ENCODE data around the gene ATM. TPM values are rescaled to one million over a fixed set of nuclear protein-coding genes. Genes with fewer than 3 reads are reported as not detected.
"Not testable (repeated sequence)": the region's sequence is repeated elsewhere in the genome, so short reads cannot be mapped to it uniquely, and the experiment has no call there.

Gene ATM
- total and polyA plus RNA-seq, 4 donors: 18.3 to 123 (median 43.8) TPM

- H3K27ac ChIP-seq (ENCODE audit: low read depth in 1 of 2, low read length in 2 of 2); DNase-seq; H3K9me3 ChIP-seq (ENCODE audit: control insufficient read depth, low read length); intact Hi-C loops (cut with DNase I); H3K36me3 ChIP-seq (ENCODE audit: control insufficient read depth in 1 of 2, insufficient read depth in 2 of 2, low read length in 1 of 2); H3K27me3 ChIP-seq (ENCODE audit: control insufficient read depth in 1 of 2, insufficient read depth in 2 of 2, low read length in 1 of 2); H3K4me3 ChIP-seq (ENCODE audit: low read length in 2 of 2); ATAC-seq (ENCODE audit: low FRiP score); H3K4me1 ChIP-seq (ENCODE audit: control insufficient read depth in 1 of 2, insufficient read depth in 2 of 2, low read length in 2 of 2): not testable (repeated sequence)
Observed at GRCh38 chr11:108289066-108289465, 66.2 kb downstream of the ATM start.

GRCh38 chr11:108289699-108290098 lies 66.8 kb downstream of the ATM start:
- intact Hi-C loops (cut with DNase I): no loop called here
- no peaks in the 10 kb centered on the region for H3K9me3 ChIP-seq (ENCODE audit: control insufficient read depth, low read length)
- H3K4me1 ChIP-seq (ENCODE audit: control insufficient read depth in 1 of 2, insufficient read depth in 2 of 2, low read length in 2 of 2): no peaks in the 10 kb centered on the region
- no peaks in the 10 kb centered on the region for H3K36me3 ChIP-seq (ENCODE audit: control insufficient read depth in 1 of 2, insufficient read depth in 2 of 2, low read length in 1 of 2)
- no peak overlapping the region for H3K4me3 ChIP-seq (ENCODE audit: low read length in 2 of 2)
- H3K27me3 ChIP-seq (ENCODE audit: control insufficient read depth in 1 of 2, insufficient read depth in 2 of 2, low read length in 1 of 2): no peaks in the 10 kb centered on the region
- 73 to 80% methylated on average over 6 of the region's 6 CpGs for WGBS, 2 donors
- DNase-seq (no peak), ATAC-seq (ENCODE audit: low FRiP score) (no peak)
- no peak overlapping the region for H3K27ac ChIP-seq (ENCODE audit: low read depth in 1 of 2, low read length in 2 of 2)

GRCh38 chr11:108293229-108293628 lies 70.4 kb downstream of the ATM start:
- WGBS, 2 donors: 89 to 90% methylated on average over 3 of the region's 3 CpGs
- H3K4me3 ChIP-seq (ENCODE audit: low read length in 2 of 2): no peak overlapping the region
- no peaks in the 10 kb centered on the region for H3K27me3 ChIP-seq (ENCODE audit: control insufficient read depth in 1 of 2, insufficient read depth in 2 of 2, low read length in 1 of 2)
- DNase-seq: no peak
- H3K27ac ChIP-seq (ENCODE audit: low read depth in 1 of 2, low read length in 2 of 2): no peak overlapping the region
- intact Hi-C loops (cut with DNase I): no loop called here
- no peaks in the 10 kb centered on the region for H3K36me3 ChIP-seq (ENCODE audit: control insufficient read depth in 1 of 2, insufficient read depth in 2 of 2, low read length in 1 of 2)
- H3K9me3 ChIP-seq (ENCODE audit: control insufficient read depth, low read length): no peaks in the 10 kb centered on the region
- H3K4me1 ChIP-seq (ENCODE audit: control insufficient read depth in 1 of 2, insufficient read depth in 2 of 2, low read length in 2 of 2): no peaks in the 10 kb centered on the region
- no peak for ATAC-seq (ENCODE audit: low FRiP score)

- Histone ChIP-seq H3K4me3 (ENCODE audit: low read length in 2 of 2) (no peak overlapping the region), H3K27ac (ENCODE audit: low read depth in 1 of 2, low read length in 2 of 2) (no peak overlapping the region), H3K9me3 (ENCODE audit: control insufficient read depth, low read length) (no peaks in the 10 kb centered on the region), H3K36me3 (ENCODE audit: control insufficient read depth in 1 of 2, insufficient read depth in 2 of 2, low read length in 1 of 2) (no peaks in the 10 kb centered on the region), H3K4me1 (ENCODE audit: control insufficient read depth in 1 of 2, insufficient read depth in 2 of 2, low read length in 2 of 2) (no peaks in the 10 kb centered on the region), H3K27me3 (ENCODE audit: control insufficient read depth in 1 of 2, insufficient read depth in 2 of 2, low read length in 1 of 2) (no peaks in the 10 kb centered on the region)
- intact Hi-C loops (cut with DNase I): no loop called here
- DNase-seq (no peak), ATAC-seq (ENCODE audit: low FRiP score) (no peak)
- WGBS, 2 donors: 93 to 94% methylated on average over 1 of the region's 1 CpG
Observed at GRCh38 chr11:108302121-108302785, 79.4 kb downstream of the ATM start.

- Histone ChIP-seq H3K4me1 (ENCODE audit: control insufficient read depth in 1 of 2, insufficient read depth in 2 of 2, low read length in 2 of 2) (no peaks in the 10 kb centered on the region), H3K9me3 (ENCODE audit: control insufficient read depth, low read length) (no peaks in the 10 kb centered on the region), H3K4me3 (ENCODE audit: low read length in 2 of 2) (no peak overlapping the region), H3K36me3 (ENCODE audit: control insufficient read depth in 1 of 2, insufficient read depth in 2 of 2, low read length in 1 of 2) (no peaks in the 10 kb centered on the region), H3K27ac (ENCODE audit: low read depth in 1 of 2, low read length in 2 of 2) (no peak overlapping the region), H3K27me3 (ENCODE audit: control insufficient read depth in 1 of 2, insufficient read depth in 2 of 2, low read length in 1 of 2) (no peaks in the 10 kb centered on the region)
- DNase-seq (no peak), ATAC-seq (ENCODE audit: low FRiP score) (no peak)
- WGBS, 2 donors: 88 to 92% methylated on average over 3 of the region's 3 CpGs
- intact Hi-C loops (cut with DNase I): no loop called here
Observed at GRCh38 chr11:108307751-108308150, 84.9 kb downstream of the ATM start.

GRCh38 chr11:108313444-108313843 lies 90.6 kb downstream of the ATM start:
- DNase-seq (no peak), ATAC-seq (ENCODE audit: low FRiP score) (no peak)
- H3K27me3 ChIP-seq (ENCODE audit: control insufficient read depth in 1 of 2, insufficient read depth in 2 of 2, low read length in 1 of 2): no peaks in the 10 kb centered on the region
- H3K27ac ChIP-seq (ENCODE audit: low read depth in 1 of 2, low read length in 2 of 2): no peak overlapping the region
- no peaks in the 10 kb centered on the region for H3K4me1 ChIP-seq (ENCODE audit: control insufficient read depth in 1 of 2, insufficient read depth in 2 of 2, low read length in 2 of 2)
- 45 to 53% methylated on average over 2 of the region's 2 CpGs for WGBS, 2 donors
- intact Hi-C loops (cut with DNase I): no loop called here
- peaks cover 0 to 3% of the 10 kb centered on the region in 2 donors for H3K36me3 ChIP-seq (ENCODE audit: control insufficient read depth in 1 of 2, insufficient read depth in 2 of 2, low read length in 1 of 2)
- H3K9me3 ChIP-seq (ENCODE audit: control insufficient read depth, low read length): no peaks in the 10 kb centered on the region
- H3K4me3 ChIP-seq (ENCODE audit: low read length in 2 of 2): no peak overlapping the region

GRCh38 chr11:108316061-108316460 lies 93.2 kb downstream of the ATM start:
- H3K4me1 ChIP-seq (ENCODE audit: control insufficient read depth in 1 of 2, insufficient read depth in 2 of 2, low read length in 2 of 2): no peaks in the 10 kb centered on the region
- no peak overlapping the region for H3K27ac ChIP-seq (ENCODE audit: low read depth in 1 of 2, low read length in 2 of 2)
- no peak overlapping the region for H3K4me3 ChIP-seq (ENCODE audit: low read length in 2 of 2)
- intact Hi-C loops (cut with DNase I): no loop called here
- 94 to 95% methylated on average over 3 of the region's 3 CpGs for WGBS, 2 donors
- H3K36me3 ChIP-seq (ENCODE audit: control insufficient read depth in 1 of 2, insufficient read depth in 2 of 2, low read length in 1 of 2): peaks cover 0 to 3% of the 10 kb centered on the region in 2 donors
- DNase-seq (no peak), ATAC-seq (ENCODE audit: low FRiP score) (no peak)
- H3K9me3 ChIP-seq (ENCODE audit: control insufficient read depth, low read length): no peaks in the 10 kb centered on the region
- no peaks in the 10 kb centered on the region for H3K27me3 ChIP-seq (ENCODE audit: control insufficient read depth in 1 of 2, insufficient read depth in 2 of 2, low read length in 1 of 2)

GRCh38 chr11:108319541-108320145 lies 96.8 kb downstream of the ATM start:
- no peak overlapping the region for H3K27ac ChIP-seq (ENCODE audit: low read depth in 1 of 2, low read length in 2 of 2)

GRCh38 chr11:108322666-108323065 lies 99.8 kb downstream of the ATM start:
- intact Hi-C loops (cut with DNase I): loop anchor here in 1 of 2 donors (10.0 kb wide), 1 partner anchor 332 kb away; no protein-coding TSS in a partner anchor
- no peak for ATAC-seq (ENCODE audit: low FRiP score)
- Histone ChIP-seq H3K4me3 (ENCODE audit: low read length in 2 of 2) (no peak overlapping the region), H3K9me3 (ENCODE audit: control insufficient read depth, low read length) (no peaks in the 10 kb centered on the region), H3K27me3 (ENCODE audit: control insufficient read depth in 1 of 2, insufficient read depth in 2 of 2, low read length in 1 of 2) (no peaks in the 10 kb centered on the region), H3K4me1 (ENCODE audit: control insufficient read depth in 1 of 2, insufficient read depth in 2 of 2, low read length in 2 of 2) (no peaks in the 10 kb centered on the region), H3K27ac (ENCODE audit: low read depth in 1 of 2, low read length in 2 of 2) (no peak overlapping the region), H3K36me3 (ENCODE audit: control insufficient read depth in 1 of 2, insufficient read depth in 2 of 2, low read length in 1 of 2) (no peaks in the 10 kb centered on the region)
- no peak for DNase-seq
- WGBS, 2 donors: 76 to 84% methylated on average over 3 of the region's 3 CpGs

More at GRCh38 chr11:108319541-108320145, 96.8 kb downstream of the ATM start:
- H3K4me1 ChIP-seq (ENCODE audit: control insufficient read depth in 1 of 2, insufficient read depth in 2 of 2, low read length in 2 of 2): no peaks in the 10 kb centered on the region
- ATAC-seq (ENCODE audit: low FRiP score) (no peak), DNase-seq (no peak)
- peaks cover 0 to 3% of the 10 kb centered on the region in 2 donors for H3K36me3 ChIP-seq (ENCODE audit: control insufficient read depth in 1 of 2, insufficient read depth in 2 of 2, low read length in 1 of 2)
- no peak overlapping the region for H3K4me3 ChIP-seq (ENCODE audit: low read length in 2 of 2)
- H3K27me3 ChIP-seq (ENCODE audit: control insufficient read depth in 1 of 2, insufficient read depth in 2 of 2, low read length in 1 of 2): no peaks in the 10 kb centered on the region
- H3K9me3 ChIP-seq (ENCODE audit: control insufficient read depth, low read length): no peaks in the 10 kb centered on the region
- intact Hi-C loops (cut with DNase I): loop anchor here in 1 of 2 donors (10.0 kb wide), 1 partner anchor 335 kb away; no protein-coding TSS in a partner anchor

All from aorta (tissue), 5 donors.